ENCODE results near the gene KLHL5. TPM values are rescaled to one million over a fixed set of nuclear protein-coding genes. Genes with fewer than 3 reads are reported as not detected.

The KLHL5 gene
- total RNA-seq, 1 donor from 2014 or later: 62.7 TPM

- no peak for TF ChIP-seq CTCF (conservative IDR thresholded peaks at IDR 0.05; ENCODE audit: low read depth, low read length)
- DNase-seq (ENCODE audit: low read depth): no peak
- H3K4me3 ChIP-seq (ENCODE audit: low read depth, low read length): no peak overlapping the region
Observed at GRCh38 chr4:39166669-39167068, 104.6 kb downstream of the KLHL5 start.

- DNase-seq (ENCODE audit: low read depth): no peak
- H3K4me3 ChIP-seq (ENCODE audit: low read depth, low read length): no peak overlapping the region
- no peak for TF ChIP-seq CTCF (conservative IDR thresholded peaks at IDR 0.05; ENCODE audit: low read depth, low read length)
Observed at GRCh38 chr4:39169426-39169825, 107.4 kb downstream of the KLHL5 start.

- TF ChIP-seq CTCF (conservative IDR thresholded peaks at IDR 0.05; ENCODE audit: low read depth, low read length): no peak
- H3K4me3 ChIP-seq (ENCODE audit: low read depth, low read length): no peak overlapping the region
- DNase-seq (ENCODE audit: low read depth): no peak
Observed at GRCh38 chr4:39170301-39170700, 108.3 kb downstream of the KLHL5 start.

Other genes starting within 250 kb of the KLHL5 start
- gene TLR6, start 205.4 kb upstream of the KLHL5 start, total RNA-seq: 0.22 and 0.29 TPM in 2 replicates
- gene FAM114A1, start 194.4 kb upstream of the KLHL5 start, total RNA-seq: 60.6 and 61.5 TPM in 2 replicates
- 2.3 and 9.1 TPM in 2 replicates for gene TMEM156, start 29.8 kb upstream of the KLHL5 start, total RNA-seq
- 8.8 and 9.0 TPM in 2 replicates for gene WDR19, start 120.3 kb downstream of the KLHL5 start, total RNA-seq